Superior temporal gyrus (tissue), 1 donor: ENCODE results near the gene CD93.

ENCODE experiments used
- DNase-seq: peaks from one replicate; pipeline ENCODE4 v3.0.0-alpha.2; 2016; ENCODE audit errors: extremely low spot score

Gene CD93

GRCh38 chr20:23034721-23035671 is 51.1 kb downstream of the CD93 start, which contains the start of gene SSTR4:
Gene SSTR4, plus strand, starts transcription at chr20:23035312. Its CDS starts 172 bp downstream, at chr20:23035484.
- no peak for DNase-seq

- DNase-seq: no peak
Measured at GRCh38 chr20:23033918-23034317, 52.2 kb downstream of the CD93 start.

GRCh38 chr20:23032750-23033078 is 53.4 kb downstream of the CD93 start:
- DNase-seq: no peak

GRCh38 chr20:23032056-23032749 is 53.9 kb downstream of the CD93 start:
- DNase-seq: no peak

GRCh38 chr20:23031346-23031745 is 54.8 kb downstream of the CD93 start:
- no peak for DNase-seq
